IMR-90 (cell line): ENCODE results near the gene KCNN3.

Experiments used
- BHLHE40 ChIP-seq: fragments of 150-350 bp; IDR thresholded peaks from 2 replicates; pipeline ENCODE4 v1.6.1; 2016; ENCODE audit warnings: mild to moderate bottlenecking, low read depth, low read length
- MAFK ChIP-seq: IDR thresholded peaks from 2 replicates; pipeline ENCODE4 v1.6.1; 2012; ENCODE audit warnings: low read depth, low read length, improper control_type of control experiment
- MXI1 ChIP-seq: IDR thresholded peaks from 2 replicates; pipeline ENCODE4 v1.6.1; 2012; ENCODE audit warnings: low read depth, mild to moderate bottlenecking, low read length, moderate library complexity, borderline replicate concordance
- POLR2A ChIP-seq: IDR thresholded peaks from 2 replicates; pipeline ENCODE4 v1.6.1; 2012; ENCODE audit warnings: mild to moderate bottlenecking, low read depth, low read length
- RAD21 ChIP-seq: IDR thresholded peaks from 2 replicates; pipeline ENCODE4 v1.6.1; 2012; ENCODE audit warnings: low read length, improper control_type of control experiment
- RFX5 ChIP-seq: IDR thresholded peaks from 2 replicates; pipeline ENCODE4 v1.8.0; 2012; ENCODE audit warnings: low read depth, mild to moderate bottlenecking, low read length, moderate library complexity
- SMC3 ChIP-seq: fragments of 150-350 bp; IDR thresholded peaks from 2 replicates; pipeline ENCODE4 v1.6.1; 2016; ENCODE audit warnings: low read depth, mild to moderate bottlenecking, antibody characterized with exemption, low read length, moderate library complexity
- TF ChIP-seq, protein P1 (sequence below): fragments of 150-350 bp; IDR thresholded peaks from 2 replicates; pipeline ENCODE4 v1.6.1; 2016; ENCODE audit warnings: low read depth, mild to moderate bottlenecking, low read length, moderate library complexity, borderline replicate concordance
- TF ChIP-seq, protein P2 (sequence below): conservative IDR thresholded peaks from 2 replicates; pipeline ENCODE4 v1.5.1; 2012; ENCODE audit warnings: mild to moderate bottlenecking, low read depth, low read length, improper control_type of control experiment
- TF ChIP-seq, protein P3 (sequence below): fragments of 150-350 bp; IDR thresholded peaks from 2 replicates; pipeline ENCODE4 v1.6.1; 2017; ENCODE audit warnings: mild to moderate bottlenecking, antibody characterized with exemption, low read length, low read depth

DNA sequence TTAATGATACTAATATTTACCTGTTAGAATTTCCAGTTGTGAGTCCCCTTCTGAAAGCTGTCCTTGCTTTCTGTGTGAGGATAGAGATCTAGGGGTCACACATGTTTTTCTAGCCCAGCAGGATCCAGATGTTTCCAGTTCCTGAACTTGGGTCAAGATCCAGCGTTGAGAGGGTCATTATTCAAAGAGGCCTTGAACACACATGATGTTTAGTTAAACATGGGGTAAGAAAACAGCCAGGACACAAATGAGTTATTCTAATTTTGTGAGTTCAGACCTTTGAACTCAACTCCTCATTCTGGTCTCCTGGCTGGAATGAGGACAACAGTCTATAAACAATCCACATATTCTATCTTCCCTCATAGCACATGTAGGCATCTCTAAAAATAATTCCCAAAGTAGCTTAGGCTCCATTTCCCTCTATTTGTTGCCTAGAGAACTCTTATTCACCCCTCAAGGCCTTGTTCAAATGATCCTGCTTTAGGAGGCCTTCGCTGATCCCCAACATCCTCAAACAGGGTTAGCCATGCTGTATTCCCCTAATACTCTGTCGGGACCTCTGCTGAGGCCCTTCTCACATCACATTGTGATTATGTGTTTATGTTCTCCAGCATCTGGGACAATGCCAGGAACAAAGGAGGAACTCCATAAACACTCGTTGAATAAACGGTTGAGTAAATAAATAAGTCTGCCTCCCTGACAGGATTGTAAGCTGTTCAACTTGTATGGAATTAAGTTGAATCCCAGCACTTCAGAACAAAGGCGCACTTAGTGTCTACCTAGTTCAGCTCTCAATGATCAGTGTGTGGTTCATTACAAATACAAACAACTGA, 15.0 kb upstream of the KCNN3 start:
- TF ChIP-seq RAD21 (no peak), SMC3 (no peak), MXI1 (no peak), POLR2A (no peak), MAFK (no peak), RFX5 (no peak), BHLHE40 (no peak)
- TF ChIP-seq, protein P1, sequence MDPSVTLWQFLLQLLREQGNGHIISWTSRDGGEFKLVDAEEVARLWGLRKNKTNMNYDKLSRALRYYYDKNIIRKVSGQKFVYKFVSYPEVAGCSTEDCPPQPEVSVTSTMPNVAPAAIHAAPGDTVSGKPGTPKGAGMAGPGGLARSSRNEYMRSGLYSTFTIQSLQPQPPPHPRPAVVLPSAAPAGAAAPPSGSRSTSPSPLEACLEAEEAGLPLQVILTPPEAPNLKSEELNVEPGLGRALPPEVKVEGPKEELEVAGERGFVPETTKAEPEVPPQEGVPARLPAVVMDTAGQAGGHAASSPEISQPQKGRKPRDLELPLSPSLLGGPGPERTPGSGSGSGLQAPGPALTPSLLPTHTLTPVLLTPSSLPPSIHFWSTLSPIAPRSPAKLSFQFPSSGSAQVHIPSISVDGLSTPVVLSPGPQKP: no peak
- TF ChIP-seq, protein P2, sequence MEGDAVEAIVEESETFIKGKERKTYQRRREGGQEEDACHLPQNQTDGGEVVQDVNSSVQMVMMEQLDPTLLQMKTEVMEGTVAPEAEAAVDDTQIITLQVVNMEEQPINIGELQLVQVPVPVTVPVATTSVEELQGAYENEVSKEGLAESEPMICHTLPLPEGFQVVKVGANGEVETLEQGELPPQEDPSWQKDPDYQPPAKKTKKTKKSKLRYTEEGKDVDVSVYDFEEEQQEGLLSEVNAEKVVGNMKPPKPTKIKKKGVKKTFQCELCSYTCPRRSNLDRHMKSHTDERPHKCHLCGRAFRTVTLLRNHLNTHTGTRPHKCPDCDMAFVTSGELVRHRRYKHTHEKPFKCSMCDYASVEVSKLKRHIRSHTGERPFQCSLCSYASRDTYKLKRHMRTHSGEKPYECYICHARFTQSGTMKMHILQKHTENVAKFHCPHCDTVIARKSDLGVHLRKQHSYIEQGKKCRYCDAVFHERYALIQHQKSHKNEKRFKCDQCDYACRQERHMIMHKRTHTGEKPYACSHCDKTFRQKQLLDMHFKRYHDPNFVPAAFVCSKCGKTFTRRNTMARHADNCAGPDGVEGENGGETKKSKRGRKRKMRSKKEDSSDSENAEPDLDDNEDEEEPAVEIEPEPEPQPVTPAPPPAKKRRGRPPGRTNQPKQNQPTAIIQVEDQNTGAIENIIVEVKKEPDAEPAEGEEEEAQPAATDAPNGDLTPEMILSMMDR: no peak
- TF ChIP-seq, protein P3, sequence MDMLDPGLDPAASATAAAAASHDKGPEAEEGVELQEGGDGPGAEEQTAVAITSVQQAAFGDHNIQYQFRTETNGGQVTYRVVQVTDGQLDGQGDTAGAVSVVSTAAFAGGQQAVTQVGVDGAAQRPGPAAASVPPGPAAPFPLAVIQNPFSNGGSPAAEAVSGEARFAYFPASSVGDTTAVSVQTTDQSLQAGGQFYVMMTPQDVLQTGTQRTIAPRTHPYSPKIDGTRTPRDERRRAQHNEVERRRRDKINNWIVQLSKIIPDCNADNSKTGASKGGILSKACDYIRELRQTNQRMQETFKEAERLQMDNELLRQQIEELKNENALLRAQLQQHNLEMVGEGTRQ: no peak
